ENCODE results near the gene RHOU.
"Not testable (repeated sequence)": the region's sequence is repeated elsewhere in the genome, so short reads cannot be mapped to it uniquely, and the experiment has no call there.

RHOU gene

GRCh38 chr1:228756457-228756856 is 21.2 kb downstream of the RHOU start:
- DNase-seq (ENCODE audit: low read depth in 3 of 3) = no peak

- no peak for DNase-seq (ENCODE audit: low read depth in 3 of 3)
Observed at GRCh38 chr1:228758447-228758846, 23.2 kb downstream of the RHOU start.

- no peak for DNase-seq (ENCODE audit: low read depth in 3 of 3)
Observed at GRCh38 chr1:228760979-228761378, 25.7 kb downstream of the RHOU start.

- DNase-seq (ENCODE audit: low read depth in 3 of 3) = no peak
Observed at GRCh38 chr1:228763561-228763960, 28.3 kb downstream of the RHOU start.

- DNase-seq (ENCODE audit: low read depth in 3 of 3) = no peak
Observed at GRCh38 chr1:228765168-228765946, 30.1 kb downstream of the RHOU start.

GRCh38 chr1:228766788-228767187 is 31.5 kb downstream of the RHOU start:
- DNase-seq (ENCODE audit: low read depth in 3 of 3) = no peak

- no peak for DNase-seq (ENCODE audit: low read depth in 3 of 3)
Observed at GRCh38 chr1:228767636-228768354, 32.5 kb downstream of the RHOU start.

GRCh38 chr1:228768355-228769000 is 33.2 kb downstream of the RHOU start:
- no peak for DNase-seq (ENCODE audit: low read depth in 3 of 3)

GRCh38 chr1:228770779-228771223 is 35.5 kb downstream of the RHOU start:
- no peak for DNase-seq (ENCODE audit: low read depth in 3 of 3)

- DNase-seq (ENCODE audit: low read depth in 3 of 3) = no peak
Observed at GRCh38 chr1:228772516-228773212, 37.4 kb downstream of the RHOU start.

- DNase-seq (ENCODE audit: low read depth in 3 of 3) = not testable (repeated sequence)
Observed at GRCh38 chr1:228775946-228776345, 40.7 kb downstream of the RHOU start.

- no peak for DNase-seq (ENCODE audit: low read depth in 3 of 3)
Observed at GRCh38 chr1:228776449-228776848, 41.2 kb downstream of the RHOU start.

GRCh38 chr1:228777236-228777635 is 42.0 kb downstream of the RHOU start:
- no peak for DNase-seq (ENCODE audit: low read depth in 3 of 3)

GRCh38 chr1:228778026-228778425 is 42.7 kb downstream of the RHOU start:
- DNase-seq (ENCODE audit: low read depth in 3 of 3) = no peak

GRCh38 chr1:228778466-228778865 is 43.2 kb downstream of the RHOU start:
- DNase-seq (ENCODE audit: low read depth in 3 of 3) = no peak

GRCh38 chr1:228778961-228779360 is 43.7 kb downstream of the RHOU start:
- DNase-seq (ENCODE audit: low read depth in 3 of 3) = no peak

- DNase-seq (ENCODE audit: low read depth in 3 of 3) = no peak
Observed at GRCh38 chr1:228781161-228781808, 46.0 kb downstream of the RHOU start.

GRCh38 chr1:228781809-228782661 is 46.8 kb downstream of the RHOU start:
- DNase-seq (ENCODE audit: low read depth in 3 of 3) = no peak

GRCh38 chr1:228782662-228783417 is 47.6 kb downstream of the RHOU start:
- DNase-seq (ENCODE audit: low read depth in 3 of 3) = no peak

Measured in stimulated activated CD4-positive, alpha-beta T cell treated with anti-CD3 and anti-CD28 coated beads, TNF-alpha, amount 100 ng/mL, for 48 hours (primary cell).